A549 (cell line): ENCODE measurements around the gene SHTN1. TPM values are rescaled to one million over a fixed set of nuclear protein-coding genes. Genes with fewer than 3 reads are reported as not detected.
A peak's percentile ranks its signal among the peaks of the same experiment; 100 is the strongest.

Experiments
- ATAC-seq, 2 experiments: fragments of 200-7000 bp in 1 of 2; fragments of >200 bp in 1 of 2; cut with Nextera tagmentation in 1 of 2; cut with Tn5 transposase in 1 of 2; 3 replicates each; pipeline versions ENCODE4 v1.8.0 to v1.9.1; 2018 to 2020; ENCODE audit warnings: mild to moderate bottlenecking in 1 of 2, moderate library complexity in 1 of 2
- CTCF ChIA-PET: fragments of 300-600 bp; sonication (Branson Sonifier 250); formaldehyde crosslinking; extraction: SDS; loops from one replicate; lab custom pipeline; 2021; ENCODE audit warnings: antibody characterized with exemption, inconsistent platforms; lab: Yijun Ruan, JAX
- POLR2A ChIA-PET: fragments of 350-600 bp; formaldehyde crosslinking; extraction: SDS; loops from one replicate; lab custom pipeline; 2021; ENCODE audit warnings: antibody characterized with exemption, inconsistent platforms; lab: Yijun Ruan, JAX
- DNase-seq, 2 experiments: peaks; one replicate each; pipeline versions ENCODE4 v3.0.0 to v3.0.0-alpha.2; 2011 to 2016; ENCODE audit warnings: low read depth in 1 of 2, low spot score in 1 of 2
- FAIRE-seq: peaks from 2 replicates; lab custom pipeline; 2011; peaks lifted over from hg19 to GRCh38; lab: Jason Lieb, UNC
- H3K27ac ChIP-seq, 2 experiments: fragments of >200 bp; sonication (Bioruptor Twin); formaldehyde crosslinking; 3 replicates each; pipeline ENCODE4 v1.5.1; 2016 to 2017
- H3K4me1 ChIP-seq: fragments of >200 bp; sonication (Bioruptor Twin); formaldehyde crosslinking; 3 replicates; pipeline ENCODE4 v1.6.1; 2016
- H3K4me2 ChIP-seq: fragments of >200 bp; sonication (Bioruptor Twin); formaldehyde crosslinking; 3 replicates; pipeline ENCODE4 v1.6.1; 2016
- H3K4me3 ChIP-seq: fragments of >200 bp; sonication (Bioruptor Twin); formaldehyde crosslinking; 3 replicates; pipeline ENCODE4 v1.5.1; 2016
- H3K9me3 ChIP-seq: fragments of >200 bp; sonication (Bioruptor Twin); formaldehyde crosslinking; 3 replicates; pipeline ENCODE4 v1.6.1; 2016
- BHLHE40 ChIP-seq: IDR thresholded peaks from 2 replicates; pipeline ENCODE4 v1.6.1; 2012; ENCODE audit warnings: low read depth, low read length, inconsistent platforms
- CBX8 ChIP-seq: fragments of 200-600 bp; sonication (generic); IDR thresholded peaks from 2 replicates; pipeline ENCODE4 v1.6.1; 2016
- CEBPB ChIP-seq, 2 experiments: fragments of >200 bp in 1 of 2; sonication (Bioruptor Twin) in 1 of 2; formaldehyde crosslinking in 1 of 2; IDR thresholded peaks; 2 replicates each; pipeline ENCODE4 v1.6.1; 2012 to 2016
- CHD2 ChIP-seq: fragments of 150-350 bp; IDR thresholded peaks from 2 replicates; pipeline ENCODE4 v1.6.1; 2014; ENCODE audit warnings: low read length; ENCODE audit not compliant: partially characterized antibody
- CHD4 ChIP-seq: fragments of 200-600 bp; sonication (generic); IDR thresholded peaks from 2 replicates; pipeline ENCODE4 v1.6.1; 2016; ENCODE audit warnings: antibody characterized with exemption, mild to moderate bottlenecking, borderline replicate concordance
- EP300 ChIP-seq, 2 experiments: fragments of >200 bp; sonication (Bioruptor Twin); formaldehyde crosslinking; IDR thresholded peaks; 2 replicates in 1 of 2; 3 replicates in 1 of 2; pipeline ENCODE4 v1.6.1; 2016 to 2017
- FOSL2 ChIP-seq, 2 experiments: fragments of 450-650 bp in 1 of 2; fragments of >200 bp in 1 of 2; sonication (Bioruptor Twin) in 1 of 2; formaldehyde crosslinking; IDR thresholded peaks; 2 replicates each; pipeline versions ENCODE4 v1.5.0 to v1.6.1; 2016 to 2020; ENCODE audit warnings: mild to moderate bottlenecking in 1 of 2, moderate library complexity in 1 of 2
- HOXA7 ChIP-seq: fragments of 250-450 bp; sonication (Bioruptor Pico); IDR thresholded peaks from 2 replicates; pipeline ENCODE4 v1.5.0; 2020; ENCODE audit warnings: mild to moderate bottlenecking, moderate library complexity
- HOXB13 ChIP-seq: fragments of 250-450 bp; sonication (Bioruptor Pico); IDR thresholded peaks from 2 replicates; pipeline ENCODE4 v1.5.0; 2020; ENCODE audit warnings: low read depth, mild to moderate bottlenecking, moderate library complexity
- JUNB ChIP-seq: fragments of >200 bp; sonication (Bioruptor Twin); formaldehyde crosslinking; IDR thresholded peaks from 2 replicates; pipeline ENCODE4 v1.6.1; 2016
- KDM1A ChIP-seq: fragments of 200-600 bp; sonication (generic); IDR thresholded peaks from 2 replicates; pipeline ENCODE4 v1.6.1; 2016; ENCODE audit warnings: low read depth, mild to moderate bottlenecking
- KDM5A ChIP-seq: fragments of 200-600 bp; sonication (generic); IDR thresholded peaks from 2 replicates; pipeline ENCODE4 v1.6.1; 2016; ENCODE audit warnings: antibody characterized with exemption, mild to moderate bottlenecking
- MAFK ChIP-seq: fragments of 450-650 bp; IDR thresholded peaks from 2 replicates; pipeline ENCODE4 v1.6.1; 2014; ENCODE audit not compliant: partially characterized antibody
- MAZ ChIP-seq: fragments of 150-350 bp; IDR thresholded peaks from 2 replicates; pipeline ENCODE4 v1.6.1; 2014; ENCODE audit warnings: antibody characterized with exemption, low read depth, low read length, borderline replicate concordance
- MYC ChIP-seq: IDR thresholded peaks from 2 replicates; pipeline ENCODE4 v1.6.1; 2012; ENCODE audit warnings: mild to moderate bottlenecking, inconsistent platforms, low read length, improper control_type of control experiment, borderline replicate concordance
- NFE2L2 ChIP-seq: fragments of 150-350 bp; conservative IDR thresholded peaks from 2 replicates; pipeline ENCODE4 v1.6.1; 2014; ENCODE audit warnings: low read length
- NPAS2 ChIP-seq: fragments of 250-450 bp; sonication (Bioruptor Pico); IDR thresholded peaks from 2 replicates; pipeline ENCODE4 v1.8.0; 2022; ENCODE audit warnings: mild to moderate bottlenecking, moderate library complexity, borderline replicate concordance
- NR3C1 ChIP-seq: fragments of >200 bp; sonication (Bioruptor Twin); formaldehyde crosslinking; IDR thresholded peaks from 3 replicates; pipeline ENCODE4 v1.6.1; 2017
- TFCP2L1 ChIP-seq: fragments of 250-450 bp; sonication (Bioruptor Pico); IDR thresholded peaks from 2 replicates; pipeline ENCODE4 v1.5.0; 2021; ENCODE audit warnings: mild to moderate bottlenecking
- ZFP36 ChIP-seq: fragments of 450-650 bp; IDR thresholded peaks from 2 replicates; pipeline ENCODE4 v1.6.1; 2014; ENCODE audit warnings: borderline replicate concordance; ENCODE audit not compliant: partially characterized antibody
- ZNF302 ChIP-seq: fragments of 250-450 bp; sonication (Bioruptor Pico); IDR thresholded peaks from 2 replicates; pipeline ENCODE4 v1.9.0; 2021; ENCODE audit warnings: inconsistent platforms, mild to moderate bottlenecking, moderate library complexity
- ZSCAN20 ChIP-seq: fragments of 250-450 bp; sonication (Bioruptor Pico); IDR thresholded peaks from 2 replicates; pipeline ENCODE4 v1.8.0; 2022; ENCODE audit warnings: mild to moderate bottlenecking, moderate library complexity
- WGBS: methylation state at CpG from one replicate; pipeline ENCODE4 v1.1.6; 2017; ENCODE audit errors: missing lambda C conversion rate; 5-methylcytosine and 5-hydroxymethylcytosine counted together
- polyA plus RNA-seq, 4 experiments: library from polyadenylated mRNA; depleted of rRNA in 3 of 4; stranded (reverse); fragments of >200 nt; fragmentation: RNase III in 1 of 4; extraction: RNeasy Plus Mini Kit Qiagen cat#74134 plus additional on column Dnase treatment in 1 of 4; gene quantifications; 2 replicates in 3 of 4; 3 replicates in 1 of 4; pipeline ENCODE4 v1.2.3, GENCODE V29; 2011 to 2017
- TF ChIP-seq, protein P1 (sequence below): IDR thresholded peaks from 2 replicates; pipeline ENCODE4 v1.6.1; 2012

Gene SHTN1
- polyA plus RNA-seq, 2 of the 4 experiments (the other 2 are of a cell fraction): 21.7 to 63.1 TPM

DNA sequence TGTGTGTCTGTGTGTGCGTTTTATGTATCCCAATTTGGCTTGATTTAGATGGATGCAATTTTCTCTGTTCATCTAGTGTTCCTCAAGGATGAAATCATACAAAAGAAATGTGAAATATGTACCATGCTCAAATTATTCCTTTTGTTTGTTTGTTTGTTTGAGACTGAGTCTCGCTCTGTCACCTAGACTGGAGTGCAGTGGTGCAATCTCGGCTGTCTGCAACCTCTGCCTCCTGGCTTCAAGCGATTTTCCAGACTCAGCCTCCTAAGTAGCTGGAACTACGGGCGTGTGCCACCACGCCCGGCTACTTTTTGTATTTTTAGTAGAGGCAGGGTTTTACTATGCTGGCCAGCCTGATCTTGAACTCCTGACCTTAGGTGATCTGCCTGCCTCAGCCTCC is 11.3 kb upstream of the SHTN1 start:
- FAIRE-seq (no peak), DNase-seq (no peak), ATAC-seq (no peak)
- Histone ChIP-seq H3K4me2 (no peak overlapping the region), H3K4me3 (no peak overlapping the region), H3K27ac (no peak overlapping the region), H3K9me3 (no peaks in the 10 kb centered on the region), H3K4me1 (no peaks in the 10 kb centered on the region)
- POLR2A ChIA-PET: no interaction called here
- CTCF ChIA-PET: no interaction called here
- TF ChIP-seq NPAS2 (CRISPR knock-in tag): no peak
- TF ChIP-seq KDM5A: no peak
- TF ChIP-seq NR3C1: no peak
- no peak for TF ChIP-seq CHD2
- TF ChIP-seq CBX8: no peak
- TF ChIP-seq ZSCAN20: no peak
- TF ChIP-seq CHD4: no peak
- no peak for TF ChIP-seq HOXA7 (CRISPR knock-in tag)
- WGBS: 76% methylated on average over 8 of the region's 8 CpGs

- FAIRE-seq (no peak), DNase-seq (no peak), ATAC-seq (no peak)
- TF ChIP-seq BHLHE40: no peak
- TF ChIP-seq HOXB13 (CRISPR knock-in tag): no peak
- TF ChIP-seq HOXA7 (CRISPR knock-in tag): no peak
- TF ChIP-seq KDM1A: no peak
- TF ChIP-seq MYC: no peak
- TF ChIP-seq KDM5A: no peak
- TF ChIP-seq, protein P1, sequence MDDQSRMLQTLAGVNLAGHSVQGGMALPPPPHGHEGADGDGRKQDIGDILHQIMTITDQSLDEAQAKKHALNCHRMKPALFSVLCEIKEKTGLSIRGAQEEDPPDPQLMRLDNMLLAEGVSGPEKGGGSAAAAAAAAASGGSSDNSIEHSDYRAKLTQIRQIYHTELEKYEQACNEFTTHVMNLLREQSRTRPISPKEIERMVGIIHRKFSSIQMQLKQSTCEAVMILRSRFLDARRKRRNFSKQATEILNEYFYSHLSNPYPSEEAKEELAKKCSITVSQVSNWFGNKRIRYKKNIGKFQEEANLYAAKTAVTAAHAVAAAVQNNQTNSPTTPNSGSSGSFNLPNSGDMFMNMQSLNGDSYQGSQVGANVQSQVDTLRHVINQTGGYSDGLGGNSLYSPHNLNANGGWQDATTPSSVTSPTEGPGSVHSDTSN: no peak
- no peak for TF ChIP-seq NPAS2 (CRISPR knock-in tag)
- Histone ChIP-seq H3K4me2 (no peak overlapping the region), H3K4me1 (no peaks in the 10 kb centered on the region), H3K27ac (no peak overlapping the region), H3K4me3 (no peak overlapping the region), H3K9me3 (no peaks in the 10 kb centered on the region)
- POLR2A ChIA-PET: no interaction called here
- CTCF ChIA-PET: interaction anchor here (0.7 kb wide), 1 partner anchor 9 kb away, joined by 3 read pairs; no protein-coding TSS in a partner anchor
Measured at GRCh38 chr10:117014835-117015234, 9.8 kb upstream of the SHTN1 start.

DNA sequence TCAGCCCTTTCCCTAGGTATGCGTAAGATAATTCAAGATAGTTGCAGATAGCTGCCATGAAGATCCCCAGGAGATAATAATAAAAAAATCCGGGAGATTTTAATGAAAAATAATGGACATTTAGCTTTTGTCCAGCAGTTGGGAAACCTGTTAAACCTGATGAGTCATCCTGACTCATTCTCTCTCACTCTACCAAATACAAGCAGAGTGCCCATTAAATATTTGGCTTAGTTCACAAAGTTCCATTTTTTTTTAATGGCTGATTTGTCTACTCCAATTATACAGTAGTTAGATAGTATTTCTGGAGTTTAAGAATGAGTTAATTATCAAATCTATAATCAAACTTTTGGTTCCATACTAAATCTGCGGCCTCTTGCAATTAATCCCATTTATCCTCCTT is 2.1 kb upstream of the SHTN1 start:
- TF ChIP-seq TFCP2L1 (CRISPR knock-in tag): no peak
- peak; percentile 88 for TF ChIP-seq FOSL2 (IDR thresholded peaks at IDR 0.05)
- TF ChIP-seq FOSL2 (CRISPR knock-in tag; IDR thresholded peaks at IDR 0.05): peak; percentile 98
- TF ChIP-seq MAFK: peak; percentile 86
- TF ChIP-seq NFE2L2: peak; percentile 81
- TF ChIP-seq EP300 (IDR thresholded peaks at IDR 0.05): no peak
- no peak for TF ChIP-seq KDM5A
- TF ChIP-seq CEBPB (IDR thresholded peaks at IDR 0.05): peak in 1 of 2 experiments; percentile 73; a peak in 2 of 4 replicates
- TF ChIP-seq MAZ: no peak
- TF ChIP-seq JUNB: peak; percentile 81
- TF ChIP-seq ZNF302 (CRISPR knock-in tag): no peak
- TF ChIP-seq ZFP36: no peak
- ATAC-seq (no peak), FAIRE-seq (no peak), DNase-seq (peak; percentile 58 to 61)
- Histone ChIP-seq H3K9me3 (peaks cover 15% of the 10 kb centered on the region), H3K4me1 (peaks cover 28% of the 10 kb centered on the region), H3K27ac (peak overlapping the region; percentile 98 to 99; a peak in 5 of 6 replicates), H3K4me2 (peak overlapping the region; percentile 80), H3K4me3 (no peak overlapping the region)
- CTCF ChIA-PET: interaction anchor here (1.7 to 2.4 kb wide), 2 partner anchors 158 to 161 kb away, joined by 5 to 9 read pairs; no protein-coding TSS in a partner anchor
- 64% methylated on average over 3 of the region's 3 CpGs for WGBS
- POLR2A ChIA-PET: no interaction called here
